Measurements from ENCODE around the gene ZNF423. TPM values are rescaled to one million over a fixed set of nuclear protein-coding genes. Genes with fewer than 3 reads are reported as not detected.
A peak's percentile ranks its signal among the peaks of the same experiment; 100 is the strongest.

Gene ZNF423
- total RNA-seq, 6 experiments from 2014 or later = 0.43 to 1.2 (median 0.89) TPM

DNA sequence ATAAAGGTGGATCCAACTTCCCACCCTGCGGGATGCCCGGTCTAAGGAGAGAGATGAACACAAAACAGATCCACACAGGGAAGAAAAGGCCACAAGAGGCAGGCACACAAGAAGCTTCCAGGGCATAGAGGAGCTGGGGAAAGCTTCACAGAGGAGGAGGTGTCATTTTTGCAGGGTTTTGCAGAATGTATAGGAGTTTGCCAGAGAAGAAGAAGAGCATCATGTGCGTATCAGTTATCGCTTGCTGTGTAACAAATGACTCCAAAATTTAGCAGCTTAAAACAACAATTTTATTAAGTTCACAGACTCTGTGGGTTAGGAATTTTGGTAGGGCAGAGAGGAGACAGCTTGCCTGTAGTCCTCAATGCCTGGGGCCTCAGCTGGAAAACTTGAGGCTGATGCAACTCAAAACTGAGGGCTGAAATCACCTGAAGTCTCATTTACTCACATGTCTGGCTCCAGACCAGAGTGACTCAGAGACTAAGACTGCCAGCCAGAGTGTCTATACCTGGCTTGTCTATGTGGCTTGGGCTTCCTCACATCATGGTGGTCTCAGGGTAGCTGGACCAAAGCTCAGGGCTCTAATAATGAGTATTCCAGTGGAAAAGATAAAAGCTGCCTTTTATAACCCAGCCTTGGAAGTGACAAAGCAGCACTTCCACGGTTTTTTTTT, 33.9 kb upstream of the ZNF423 start:
- Histone ChIP-seq H3K4me3 (no peak overlapping the region), H3K9me3 (no peaks in the 10 kb centered on the region), H3K27me3 (no peaks in the 10 kb centered on the region), H3K27ac (no peak overlapping the region), H3K4me1 (no peaks in the 10 kb centered on the region), H3K36me3 (no peaks in the 10 kb centered on the region)
- 85% methylated on average over 5 of the region's 5 CpGs for WGBS (ENCODE audit: insufficient coverage, low coverage, low lambda C conversion rate, missing lambda C conversion rate)
- DNase-seq (no peak), ATAC-seq (no peak)
- intact Hi-C loops (cut with DNase I) = no loop called here
- TF ChIP-seq, protein P1, sequence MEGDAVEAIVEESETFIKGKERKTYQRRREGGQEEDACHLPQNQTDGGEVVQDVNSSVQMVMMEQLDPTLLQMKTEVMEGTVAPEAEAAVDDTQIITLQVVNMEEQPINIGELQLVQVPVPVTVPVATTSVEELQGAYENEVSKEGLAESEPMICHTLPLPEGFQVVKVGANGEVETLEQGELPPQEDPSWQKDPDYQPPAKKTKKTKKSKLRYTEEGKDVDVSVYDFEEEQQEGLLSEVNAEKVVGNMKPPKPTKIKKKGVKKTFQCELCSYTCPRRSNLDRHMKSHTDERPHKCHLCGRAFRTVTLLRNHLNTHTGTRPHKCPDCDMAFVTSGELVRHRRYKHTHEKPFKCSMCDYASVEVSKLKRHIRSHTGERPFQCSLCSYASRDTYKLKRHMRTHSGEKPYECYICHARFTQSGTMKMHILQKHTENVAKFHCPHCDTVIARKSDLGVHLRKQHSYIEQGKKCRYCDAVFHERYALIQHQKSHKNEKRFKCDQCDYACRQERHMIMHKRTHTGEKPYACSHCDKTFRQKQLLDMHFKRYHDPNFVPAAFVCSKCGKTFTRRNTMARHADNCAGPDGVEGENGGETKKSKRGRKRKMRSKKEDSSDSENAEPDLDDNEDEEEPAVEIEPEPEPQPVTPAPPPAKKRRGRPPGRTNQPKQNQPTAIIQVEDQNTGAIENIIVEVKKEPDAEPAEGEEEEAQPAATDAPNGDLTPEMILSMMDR (IDR thresholded peaks at IDR 0.05) = no peak
- no peak for TF ChIP-seq POLR2A (IDR thresholded peaks at IDR 0.05)

DNA sequence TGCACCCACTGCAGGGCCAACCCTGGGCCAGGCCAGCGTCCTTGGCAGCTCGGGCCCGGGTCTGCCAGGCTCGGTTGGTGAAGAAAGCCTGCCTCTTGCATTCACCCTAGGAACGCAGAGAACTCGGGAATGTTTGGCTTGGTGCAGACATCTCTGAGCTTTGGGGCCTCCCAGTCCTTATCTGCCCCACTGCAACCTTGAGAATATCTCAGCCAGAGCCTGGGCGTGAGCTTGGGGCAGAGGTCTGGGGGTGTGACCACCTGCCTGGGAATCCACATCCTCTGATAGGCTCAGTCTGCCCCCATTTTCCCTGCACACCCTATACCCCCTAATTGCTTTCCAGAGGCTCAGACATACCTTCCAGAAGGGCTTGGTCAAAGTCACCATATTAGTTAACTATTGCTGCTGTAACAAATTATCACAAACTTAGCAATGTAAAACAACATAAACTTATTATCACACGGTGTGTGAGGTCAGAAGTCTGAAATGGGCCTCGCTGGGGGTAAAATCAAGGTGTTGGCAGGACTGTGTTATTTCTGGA, 30.7 kb upstream of the ZNF423 start:
- no peak for TF ChIP-seq POLR2A (IDR thresholded peaks at IDR 0.05)
- TF ChIP-seq, protein P1 (IDR thresholded peaks at IDR 0.05) = no peak
- Histone ChIP-seq H3K27me3 (no peaks in the 10 kb centered on the region), H3K9me3 (no peaks in the 10 kb centered on the region), H3K27ac (no peak overlapping the region), H3K4me3 (no peak overlapping the region), H3K36me3 (no peaks in the 10 kb centered on the region), H3K4me1 (peaks cover 0 to 25% (median 11%) of the 10 kb centered on the region in 4 donors)
- no peak for DNase-seq
- WGBS (ENCODE audit: insufficient coverage, low coverage, low lambda C conversion rate, missing lambda C conversion rate) = 87% methylated on average over 8 of the region's 9 CpGs
- no peak for ATAC-seq
- intact Hi-C loops (cut with DNase I) = no loop called here

DNA sequence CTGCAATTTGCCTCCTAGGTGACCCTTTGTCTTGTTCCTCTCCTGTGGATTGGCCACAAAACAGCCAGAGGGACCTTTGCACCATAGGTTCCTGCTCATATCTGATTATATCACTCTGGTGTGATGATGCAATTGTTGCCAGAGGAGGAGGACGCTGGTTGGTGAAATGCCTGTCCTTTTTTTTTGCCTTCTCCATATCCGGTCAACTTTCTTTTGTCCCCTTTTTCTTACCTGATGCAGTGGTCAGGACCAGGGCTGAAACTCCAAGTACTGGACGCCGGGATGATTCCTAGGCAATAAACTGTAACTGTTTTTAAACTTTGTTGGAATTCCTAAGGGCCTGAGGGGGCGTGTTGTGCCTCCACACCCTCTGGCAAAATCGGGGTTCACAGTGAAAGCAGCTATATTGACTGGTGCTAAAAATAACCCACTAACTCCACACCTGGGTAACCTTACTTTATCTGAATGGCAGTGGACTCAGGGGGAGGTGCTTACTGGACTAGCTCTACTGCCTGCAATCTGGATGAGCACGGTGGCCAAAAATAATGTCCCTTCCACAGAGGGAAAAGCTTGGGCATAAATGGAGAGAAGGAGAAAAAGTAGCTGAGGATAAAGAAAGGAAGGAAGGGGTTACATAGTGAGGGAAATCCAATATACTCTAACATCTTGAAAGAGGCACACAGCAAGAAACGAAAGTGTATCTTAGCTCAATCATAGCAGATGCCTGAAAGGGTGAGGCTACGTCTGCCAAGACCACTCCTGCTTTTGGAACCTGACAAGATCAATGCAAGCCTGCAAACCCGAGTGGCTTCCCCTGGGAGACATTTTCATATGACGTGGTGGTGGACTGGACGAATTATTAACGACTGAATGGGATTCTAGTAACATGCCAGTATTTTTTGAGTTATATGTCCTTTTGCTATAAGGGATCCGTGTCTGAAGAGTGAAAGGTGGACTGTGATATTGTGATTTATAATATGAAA, 28.4 kb upstream of the ZNF423 start:
- H3K27me3 ChIP-seq = no peaks in the 10 kb centered on the region
- DNase-seq = peak in 2 of 3 donors; percentile 33 to 82
- peak overlapping the region; percentile 62 to 86 (median 85) for H3K27ac ChIP-seq
- no peaks in the 10 kb centered on the region for H3K9me3 ChIP-seq
- H3K36me3 ChIP-seq = no peaks in the 10 kb centered on the region
- peaks cover 0 to 27% (median 11%) of the 10 kb centered on the region in 4 donors for H3K4me1 ChIP-seq
- intact Hi-C loops (cut with DNase I) = no loop called here
- ATAC-seq = peak; percentile 85 to 93 (median 88)
- 50% methylated on average over 14 of the region's 14 CpGs for WGBS (ENCODE audit: insufficient coverage, low coverage, low lambda C conversion rate, missing lambda C conversion rate)
- TF ChIP-seq, protein P1 (IDR thresholded peaks at IDR 0.05) = no peak
- TF ChIP-seq POLR2A (IDR thresholded peaks at IDR 0.05) = peak; percentile 35
- peak overlapping the region in 2 of 3 donors; percentile 25 to 42 for H3K4me3 ChIP-seq

DNA sequence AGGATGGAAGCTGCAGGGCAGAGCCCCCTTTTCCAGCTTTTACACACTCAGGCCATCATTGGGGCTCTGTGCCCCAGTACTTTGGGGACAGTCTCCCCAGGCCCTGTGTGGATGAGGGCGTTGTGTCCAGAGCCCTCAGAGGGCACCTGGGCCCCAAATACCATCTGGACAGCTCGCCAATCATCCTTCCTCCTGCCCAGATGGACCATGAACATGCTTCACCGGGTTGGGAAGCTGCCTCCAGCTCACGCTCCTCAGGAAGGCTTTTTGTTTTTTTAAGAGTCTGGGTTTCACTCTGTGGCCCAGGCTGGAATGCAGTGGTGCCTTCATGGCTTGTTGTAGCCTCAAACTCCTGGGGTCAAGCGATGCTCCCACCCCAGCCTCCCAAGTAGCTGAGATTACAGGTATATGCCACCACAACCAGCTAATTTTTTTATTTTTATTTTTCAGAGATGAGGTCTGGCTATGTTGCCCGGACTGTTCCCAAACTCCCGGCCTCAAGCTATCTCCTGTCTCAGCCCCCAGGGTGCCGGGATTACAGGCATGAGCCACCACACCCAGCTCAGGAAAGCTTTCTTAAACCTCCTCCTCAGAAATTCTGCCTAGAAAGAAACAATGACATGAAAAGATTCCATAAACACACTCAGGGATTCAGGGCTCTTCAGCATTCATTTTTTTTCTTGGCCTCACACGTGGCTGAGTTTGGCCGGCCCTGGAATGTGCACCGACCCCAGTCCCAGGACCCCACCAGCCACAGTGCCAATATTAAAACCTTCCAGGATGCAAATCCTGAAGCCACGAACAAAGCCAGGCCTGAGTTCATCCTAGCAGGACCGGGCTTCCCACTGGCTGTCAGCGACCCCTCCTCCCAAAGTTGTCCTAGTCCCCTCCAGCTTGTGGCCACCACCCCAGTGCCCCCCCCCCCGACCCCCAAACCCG, 27.4 kb upstream of the ZNF423 start:
- peaks cover 0 to 27% (median 11%) of the 10 kb centered on the region in 4 donors for H3K4me1 ChIP-seq
- no peaks in the 10 kb centered on the region for H3K36me3 ChIP-seq
- H3K27ac ChIP-seq = peak overlapping the region; percentile 62 to 86 (median 85)
- no peak for TF ChIP-seq POLR2A (IDR thresholded peaks at IDR 0.05)
- TF ChIP-seq, protein P1 (IDR thresholded peaks at IDR 0.05) = no peak
- ATAC-seq (peak in 2 of 4 donors; percentile 4 to 10), DNase-seq (no peak)
- no peak overlapping the region for H3K4me3 ChIP-seq
- intact Hi-C loops (cut with DNase I) = no loop called here
- no peaks in the 10 kb centered on the region for H3K9me3 ChIP-seq
- H3K27me3 ChIP-seq = no peaks in the 10 kb centered on the region
- 38% methylated on average over 10 of the region's 16 CpGs for WGBS (ENCODE audit: insufficient coverage, low coverage, low lambda C conversion rate, missing lambda C conversion rate)

All from right lobe of liver (tissue), 6 donors.